IPS-18c (cell line): ENCODE results near the gene ANKRD33B.

ENCODE experiments used
- H3K4me3 ChIP-seq: 2 replicates; pipeline ENCODE4 v1.7.0; 2013; ENCODE audit warnings: low read depth, mild to moderate bottlenecking, low read length, moderate library complexity; ENCODE audit not compliant: insufficient read depth
- H3K9me3 ChIP-seq: one replicate; pipeline ENCODE4 v1.6.1; 2013; ENCODE audit warnings: mild to moderate bottlenecking, low read length, moderate library complexity; ENCODE audit not compliant: control insufficient read depth, insufficient read depth

ANKRD33B gene

GRCh38 chr5:10666531-10667299 is 102.8 kb downstream of the ANKRD33B start:
- no peak overlapping the region for H3K4me3 ChIP-seq
- H3K9me3 ChIP-seq, result peaks cover 4% of the 10 kb centered on the region

GRCh38 chr5:10667431-10668057 is 103.7 kb downstream of the ANKRD33B start:
- H3K9me3 ChIP-seq, result peaks cover 4% of the 10 kb centered on the region

GRCh38 chr5:10668697-10669096 is 104.8 kb downstream of the ANKRD33B start:
- H3K9me3 ChIP-seq, result peaks cover 2% of the 10 kb centered on the region

More at GRCh38 chr5:10667431-10668057, 103.7 kb downstream of the ANKRD33B start:
- H3K4me3 ChIP-seq, result no peak overlapping the region

GRCh38 chr5:10669983-10670382 is 106.1 kb downstream of the ANKRD33B start:
- peaks cover 2% of the 10 kb centered on the region for H3K9me3 ChIP-seq
- no peak overlapping the region for H3K4me3 ChIP-seq

More at GRCh38 chr5:10668697-10669096, 104.8 kb downstream of the ANKRD33B start:
- H3K4me3 ChIP-seq, result no peak overlapping the region

- Histone ChIP-seq H3K9me3 (no peaks in the 10 kb centered on the region), H3K4me3 (no peak overlapping the region)
Observed at GRCh38 chr5:10671041-10672008, 107.5 kb downstream of the ANKRD33B start.

GRCh38 chr5:10672146-10673016 is 108.5 kb downstream of the ANKRD33B start:
- Histone ChIP-seq H3K9me3 (no peaks in the 10 kb centered on the region), H3K4me3 (no peak overlapping the region)

GRCh38 chr5:10673017-10673389 is 109.1 kb downstream of the ANKRD33B start:
- H3K4me3 ChIP-seq, result no peak overlapping the region
- H3K9me3 ChIP-seq, result no peaks in the 10 kb centered on the region

GRCh38 chr5:10673407-10673806 is 109.5 kb downstream of the ANKRD33B start:
- H3K4me3 ChIP-seq, result no peak overlapping the region
- no peaks in the 10 kb centered on the region for H3K9me3 ChIP-seq

- Histone ChIP-seq H3K4me3 (no peak overlapping the region), H3K9me3 (no peaks in the 10 kb centered on the region)
Observed at GRCh38 chr5:10674096-10674495, 110.2 kb downstream of the ANKRD33B start.

GRCh38 chr5:10674582-10674981 is 110.7 kb downstream of the ANKRD33B start:
- Histone ChIP-seq H3K9me3 (no peaks in the 10 kb centered on the region), H3K4me3 (no peak overlapping the region)

- H3K4me3 ChIP-seq, result no peak overlapping the region
- H3K9me3 ChIP-seq, result no peaks in the 10 kb centered on the region
Observed at GRCh38 chr5:10675177-10675700, 111.4 kb downstream of the ANKRD33B start.

- Histone ChIP-seq H3K9me3 (no peaks in the 10 kb centered on the region), H3K4me3 (no peak overlapping the region)
Observed at GRCh38 chr5:10676224-10676623, 112.4 kb downstream of the ANKRD33B start.

GRCh38 chr5:10676946-10677345 is 113.1 kb downstream of the ANKRD33B start:
- Histone ChIP-seq H3K4me3 (no peak overlapping the region), H3K9me3 (no peaks in the 10 kb centered on the region)

GRCh38 chr5:10677533-10677932 is 113.7 kb downstream of the ANKRD33B start:
- H3K4me3 ChIP-seq, result no peak overlapping the region

GRCh38 chr5:10678244-10678643 is 114.4 kb downstream of the ANKRD33B start:
- H3K4me3 ChIP-seq, result no peak overlapping the region
- no peaks in the 10 kb centered on the region for H3K9me3 ChIP-seq

More at GRCh38 chr5:10677533-10677932, 113.7 kb downstream of the ANKRD33B start:
- H3K9me3 ChIP-seq, result no peaks in the 10 kb centered on the region

GRCh38 chr5:10679336-10679988 is 115.6 kb downstream of the ANKRD33B start:
- no peaks in the 10 kb centered on the region for H3K9me3 ChIP-seq
- H3K4me3 ChIP-seq, result no peak overlapping the region
